ENCODE results near the gene COIL. TPM values are rescaled to one million over a fixed set of nuclear protein-coding genes. Genes with fewer than 3 reads are reported as not detected.

COIL gene
- total RNA-seq, 2 experiments from 2014 or later, result 16.2 to 17.2 TPM

DNA sequence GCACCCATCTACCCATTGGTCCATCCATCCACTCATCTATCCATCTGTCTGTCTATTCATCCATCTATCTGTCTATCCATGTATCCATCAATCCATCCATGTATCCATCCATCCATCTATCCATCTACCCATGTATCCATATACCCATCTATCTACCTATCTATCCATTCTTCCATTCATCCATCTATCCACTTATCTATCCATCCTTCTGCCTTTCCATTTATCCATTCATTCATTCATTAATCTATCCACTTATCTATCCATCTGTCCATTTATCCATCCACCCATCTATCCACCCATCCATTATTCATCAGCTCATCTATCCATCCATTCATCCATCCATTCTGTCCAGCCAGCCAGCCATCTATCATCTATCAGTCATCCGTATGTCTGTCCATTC, 68.5 kb downstream of the COIL start:
- Mint-ChIP-seq H3K9me3 (peaks cover 5% of the 10 kb centered on the region), H3K27ac (no peak overlapping the region), H3K27me3 (no peaks in the 10 kb centered on the region), H3K4me1 (peaks cover 12% of the 10 kb centered on the region), H3K36me3 (ENCODE audit: low read depth) (peaks cover 99% of the 10 kb centered on the region), H3K4me3 (no peak overlapping the region)
- ChIA-PET POLR2A (interaction anchor here (1.0 to 2.8 kb wide), 2 partner anchors 16 to 22 kb away, joined by 4 to 8 read pairs; partner anchors contain the start of gene TRIM25), CTCF (interaction anchor here (1.2 kb wide), 1 partner anchor 72 kb away, joined by 3 read pairs; no protein-coding TSS in a partner anchor)
- DNase-seq, result no peak

DNA sequence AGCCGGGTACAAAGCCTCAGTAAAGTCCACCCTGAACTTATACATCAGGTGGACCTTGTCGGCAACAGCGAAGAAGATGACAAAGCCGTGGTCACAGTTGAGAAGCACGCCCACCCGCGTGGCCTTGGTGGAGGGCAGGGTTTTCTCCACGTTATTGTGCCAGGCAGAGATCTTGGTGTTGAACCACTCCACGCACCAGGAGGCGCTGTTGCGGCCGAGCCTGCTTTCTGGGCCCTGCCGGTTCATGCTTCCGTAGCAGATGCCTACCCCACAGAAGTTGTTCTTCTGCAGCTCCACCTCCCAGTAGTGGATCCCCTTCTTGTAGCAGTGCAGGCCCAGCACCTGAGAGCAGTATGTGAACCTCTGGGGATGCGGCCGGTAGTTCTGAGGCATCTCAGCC, 69.1 kb downstream of the COIL start:
- no peak for DNase-seq
- Mint-ChIP-seq H3K9me3 (peaks cover 5% of the 10 kb centered on the region), H3K36me3 (ENCODE audit: low read depth) (peaks cover 99% of the 10 kb centered on the region), H3K27me3 (no peaks in the 10 kb centered on the region), H3K27ac (no peak overlapping the region), H3K4me3 (no peak overlapping the region), H3K4me1 (peaks cover 9% of the 10 kb centered on the region)
- POLR2A ChIA-PET, result interaction anchor here (1.0 to 2.8 kb wide), 3 partner anchors 9 to 22 kb away, joined by 4 to 8 read pairs (median 5); partner anchors contain the start of gene TRIM25
- CTCF ChIA-PET, result interaction anchor here (1.2 to 2.4 kb wide), 2 partner anchors 48 to 72 kb away, joined by 3 to 8 read pairs; no protein-coding TSS in a partner anchor

DNA sequence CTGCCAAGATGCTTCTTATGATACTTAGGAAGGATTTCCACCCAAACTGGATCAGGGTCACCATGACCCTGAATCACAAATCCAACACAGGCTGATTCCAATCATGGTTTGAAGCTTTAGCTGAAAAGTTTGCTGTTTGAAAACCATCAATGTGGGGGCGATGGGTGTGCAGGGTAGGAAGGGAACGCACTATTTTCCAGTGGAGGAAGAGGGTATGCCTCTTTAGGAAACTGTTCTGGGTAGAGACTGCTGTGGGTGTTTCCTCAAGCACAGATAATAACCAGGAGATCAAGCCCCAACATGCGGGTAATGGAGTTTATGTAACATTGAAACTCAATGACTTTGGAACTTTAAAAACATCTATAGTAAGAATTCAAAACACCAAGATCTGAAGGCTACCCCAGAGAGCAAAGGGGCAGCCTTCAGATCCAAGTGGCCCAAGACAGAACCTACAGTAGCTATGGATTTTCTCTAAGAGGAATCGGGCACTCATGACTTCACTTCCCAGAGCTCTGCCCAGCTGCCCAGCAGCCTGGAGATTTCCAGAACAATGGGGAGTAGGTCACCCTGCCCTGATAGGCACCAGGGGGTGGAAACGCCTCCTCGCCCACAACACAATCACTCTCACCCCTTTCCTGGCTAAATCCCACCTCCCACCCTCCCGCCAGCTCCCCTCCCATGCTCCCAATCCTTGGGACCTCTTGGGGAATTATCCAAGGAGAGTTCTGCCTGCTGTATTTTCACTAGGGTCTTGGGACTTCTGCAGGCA, 69.8 kb downstream of the COIL start:
- H3K4me1 Mint-ChIP-seq, result peaks cover 11% of the 10 kb centered on the region
- H3K27me3 Mint-ChIP-seq, result no peaks in the 10 kb centered on the region
- no peak overlapping the region for H3K4me3 Mint-ChIP-seq
- no peak overlapping the region for H3K27ac Mint-ChIP-seq
- peaks cover 100% of the 10 kb centered on the region for H3K36me3 Mint-ChIP-seq (ENCODE audit: low read depth)
- DNase-seq, result no peak
- ChIA-PET POLR2A (interaction anchor here (1.0 to 2.8 kb wide), 4 partner anchors 10 to 23 kb away, joined by 4 to 8 read pairs (median 6); partner anchors contain the start of gene TRIM25), CTCF (interaction anchor here (1.2 to 2.4 kb wide), 2 partner anchors 23 to 48 kb away, joined by 5 to 8 read pairs; partner anchors contain the start of gene TRIM25)
- H3K9me3 Mint-ChIP-seq, result peaks cover 5% of the 10 kb centered on the region

DNA sequence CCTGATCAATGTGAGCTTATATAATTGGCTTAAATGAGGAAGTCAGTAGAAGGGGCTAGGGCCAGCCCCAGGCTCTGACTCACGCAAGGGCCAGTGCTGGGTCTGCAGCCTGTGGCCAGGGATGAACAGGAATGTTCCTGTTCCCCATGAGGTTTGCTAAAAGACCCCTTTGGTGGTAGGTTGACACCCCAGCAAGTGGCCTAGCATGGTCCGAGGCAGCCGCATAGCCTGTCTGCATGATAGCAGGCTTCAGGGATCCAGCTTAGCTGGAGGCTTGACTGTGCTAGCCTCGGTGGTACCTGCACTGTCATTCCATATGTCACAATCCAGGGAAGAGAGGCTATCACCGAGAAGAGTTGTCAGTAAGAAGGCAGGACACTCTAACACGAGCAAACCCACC, 70.5 kb downstream of the COIL start:
- CTCF ChIA-PET, result interaction anchor here (1.0 to 2.4 kb wide), 3 partner anchors 23 to 71 kb away, joined by 4 to 8 read pairs (median 5); partner anchors contain the start of gene TRIM25

More for the DNA sequence above, 70.5 kb downstream of the COIL start:
- Mint-ChIP-seq H3K27ac (no peak overlapping the region), H3K9me3 (peaks cover 5% of the 10 kb centered on the region), H3K4me1 (peaks cover 12% of the 10 kb centered on the region), H3K27me3 (no peaks in the 10 kb centered on the region), H3K4me3 (no peak overlapping the region), H3K36me3 (ENCODE audit: low read depth) (peaks cover 96% of the 10 kb centered on the region)
- POLR2A ChIA-PET, result interaction anchor here (1.1 to 2.8 kb wide), 6 partner anchors 11 to 29 kb away, joined by 3 to 11 read pairs (median 6); no protein-coding TSS in a partner anchor
- no peak for DNase-seq

Other genes starting within 250 kb of the COIL start
- 1 to 10 TPM; 4.1 to 4.2 TPM for gene C17orf67, start 127.1 kb downstream of the COIL start, total RNA-seq
- 10 to 100 TPM; 34.2 to 35.7 TPM for gene DGKE, start 126.9 kb downstream of the COIL start, total RNA-seq
- 100 to 1,000 TPM; 180 to 181 TPM for gene TRIM25, start 47.0 kb downstream of the COIL start, total RNA-seq
- gene SCPEP1, start 17.1 kb upstream of the COIL start, total RNA-seq, result 10 to 100 TPM; 25.0 to 27.1 TPM
- 10 to 100 TPM; 19.9 to 22.4 TPM for gene AKAP1, start 124.2 kb upstream of the COIL start, total RNA-seq

All from activated CD4-positive, alpha-beta memory T cell treated with anti-CD3 and anti-CD28 coated beads, Interleukin-2, amount 10 ng/mL, durations not matched to agents 7 days and 5 days (primary cell).